AG09309 (cell line): ENCODE measurements around the gene BRPF1.

Source experiments
- DNase-seq: peaks from one replicate; pipeline ENCODE4 v3.0.0-alpha.2; 2010; ENCODE audit warnings: low read depth
- H3K4me3 ChIP-seq: 2 replicates; pipeline ENCODE4 v1.5.1; 2011; ENCODE audit warnings: mild to moderate bottlenecking, low read depth, low read length, moderate library complexity; ENCODE audit not compliant: control insufficient read depth
- TF ChIP-seq, protein P1 (sequence below): IDR thresholded peaks from 2 replicates; pipeline ENCODE4 v1.5.1; 2011; ENCODE audit warnings: mild to moderate bottlenecking, low read depth, low read length, inconsistent platforms; ENCODE audit not compliant: insufficient read depth, control insufficient read depth; ENCODE audit errors: missing control alignments

Gene BRPF1

DNA sequence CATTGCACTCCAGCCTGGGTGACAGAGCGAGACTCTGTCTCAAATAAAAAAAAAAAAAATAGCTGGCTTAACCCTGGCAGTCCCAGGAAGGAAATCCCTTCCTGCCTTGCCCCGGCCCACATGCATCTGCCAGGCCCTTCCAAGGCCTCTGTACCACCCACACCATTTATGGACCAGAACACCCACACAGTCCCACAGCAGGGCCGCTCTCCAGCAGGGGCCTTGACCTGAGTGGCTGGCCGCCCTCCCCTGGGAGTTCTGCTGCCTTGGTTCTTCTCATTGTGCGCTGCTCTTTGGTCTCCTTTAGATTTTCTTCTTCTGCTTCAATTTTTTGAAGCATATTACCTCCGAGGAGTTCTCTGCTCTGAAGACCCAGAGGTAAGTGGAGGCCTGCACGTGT, 44.0 kb upstream of the BRPF1 start:
- DNase-seq: no peak
- H3K4me3 ChIP-seq: no peak overlapping the region
- TF ChIP-seq, protein P1, sequence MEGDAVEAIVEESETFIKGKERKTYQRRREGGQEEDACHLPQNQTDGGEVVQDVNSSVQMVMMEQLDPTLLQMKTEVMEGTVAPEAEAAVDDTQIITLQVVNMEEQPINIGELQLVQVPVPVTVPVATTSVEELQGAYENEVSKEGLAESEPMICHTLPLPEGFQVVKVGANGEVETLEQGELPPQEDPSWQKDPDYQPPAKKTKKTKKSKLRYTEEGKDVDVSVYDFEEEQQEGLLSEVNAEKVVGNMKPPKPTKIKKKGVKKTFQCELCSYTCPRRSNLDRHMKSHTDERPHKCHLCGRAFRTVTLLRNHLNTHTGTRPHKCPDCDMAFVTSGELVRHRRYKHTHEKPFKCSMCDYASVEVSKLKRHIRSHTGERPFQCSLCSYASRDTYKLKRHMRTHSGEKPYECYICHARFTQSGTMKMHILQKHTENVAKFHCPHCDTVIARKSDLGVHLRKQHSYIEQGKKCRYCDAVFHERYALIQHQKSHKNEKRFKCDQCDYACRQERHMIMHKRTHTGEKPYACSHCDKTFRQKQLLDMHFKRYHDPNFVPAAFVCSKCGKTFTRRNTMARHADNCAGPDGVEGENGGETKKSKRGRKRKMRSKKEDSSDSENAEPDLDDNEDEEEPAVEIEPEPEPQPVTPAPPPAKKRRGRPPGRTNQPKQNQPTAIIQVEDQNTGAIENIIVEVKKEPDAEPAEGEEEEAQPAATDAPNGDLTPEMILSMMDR: no peak

DNA sequence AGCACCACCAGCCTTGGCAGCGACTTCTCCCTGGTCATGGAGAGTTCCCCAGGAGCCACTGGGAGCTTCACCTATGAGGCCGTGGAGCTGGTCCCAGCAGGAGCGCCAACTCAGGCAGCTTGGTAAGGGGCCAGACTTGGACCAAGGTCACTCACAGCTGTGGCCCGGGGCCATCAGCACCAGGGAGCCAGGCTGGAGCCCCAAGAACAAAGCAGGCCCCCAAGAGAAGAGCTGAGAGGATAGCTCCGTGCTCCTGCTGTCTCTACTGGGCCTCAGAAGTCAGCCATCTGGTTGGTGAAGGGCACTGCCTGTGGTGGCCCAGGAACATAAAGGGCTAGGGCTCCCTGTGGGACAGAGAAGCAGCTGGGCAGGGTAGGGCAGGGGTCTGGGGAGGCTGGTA, 42.6 kb upstream of the BRPF1 start:
- TF ChIP-seq, protein P1: no peak
- no peak for DNase-seq
- H3K4me3 ChIP-seq: no peak overlapping the region

DNA sequence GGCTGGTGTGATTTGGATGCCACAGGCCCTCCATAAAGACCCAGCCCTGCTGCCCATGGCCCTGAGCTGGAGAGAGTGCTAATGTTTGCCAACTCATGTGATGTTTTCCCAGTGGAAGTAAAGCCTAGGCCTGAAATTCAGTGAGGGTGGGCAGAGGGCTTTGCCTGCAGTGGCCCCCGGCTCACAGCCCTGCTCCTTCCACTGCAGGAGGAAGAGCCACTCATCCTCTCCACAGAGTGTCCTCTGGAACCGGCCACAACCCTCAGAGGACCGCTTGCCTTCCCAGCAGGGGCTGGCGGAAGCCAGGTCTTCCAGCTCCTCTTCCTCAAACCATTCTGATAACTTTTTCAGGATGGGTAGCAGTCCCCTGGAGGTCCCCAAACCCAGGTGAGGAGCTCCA, 41.8 kb upstream of the BRPF1 start:
- TF ChIP-seq, protein P1: no peak
- no peak for DNase-seq
- H3K4me3 ChIP-seq: no peak overlapping the region

DNA sequence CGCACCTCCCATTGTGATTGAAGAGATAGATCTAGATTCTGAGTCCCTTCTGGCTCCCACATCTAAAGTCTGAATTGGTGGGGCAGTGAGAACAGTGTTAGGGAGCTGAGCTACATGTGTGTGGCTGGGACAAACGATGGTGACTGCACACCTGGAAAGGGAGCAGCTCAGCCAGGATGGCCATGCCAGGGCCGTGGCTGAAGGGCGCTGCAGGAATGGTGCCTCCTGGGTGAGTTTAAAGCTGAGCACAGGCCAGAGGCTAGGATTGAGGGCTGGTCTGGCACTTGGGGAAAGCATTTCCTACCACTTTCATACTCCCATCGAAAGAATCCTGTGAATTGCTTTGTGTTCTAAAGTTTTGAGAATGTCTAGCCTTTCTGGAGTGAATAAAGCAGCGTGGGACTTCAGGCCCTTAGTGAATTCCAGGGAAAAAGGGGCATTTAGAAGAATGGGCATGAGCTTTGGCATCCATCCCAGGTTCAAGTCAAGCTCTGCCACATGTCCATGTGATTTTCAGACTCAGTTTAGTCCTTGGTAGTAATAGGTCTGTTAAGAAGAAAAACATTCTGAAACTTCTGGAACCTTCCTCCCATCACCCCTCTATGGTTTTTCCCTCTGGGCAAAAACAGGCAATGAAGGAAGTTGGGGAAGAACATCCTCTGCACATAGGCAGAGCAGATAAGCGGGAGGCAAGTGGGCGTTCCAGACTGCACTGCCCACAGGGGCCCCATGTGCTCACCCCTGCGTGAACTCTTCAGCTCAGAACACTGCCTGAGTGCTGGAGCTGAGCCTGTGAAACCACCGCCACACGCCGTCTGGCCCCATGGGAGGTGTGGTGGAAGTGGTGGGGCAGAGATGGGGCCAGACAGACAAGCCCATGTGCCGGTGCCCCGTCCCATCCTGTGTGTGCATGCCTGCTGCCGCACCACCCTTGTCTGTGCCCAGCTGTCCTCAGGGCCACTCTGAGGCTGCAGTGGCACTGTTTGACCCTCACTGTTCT, 40.8 kb upstream of the BRPF1 start:
- H3K4me3 ChIP-seq: no peak overlapping the region
- TF ChIP-seq, protein P1: no peak
- no peak for DNase-seq

DNA sequence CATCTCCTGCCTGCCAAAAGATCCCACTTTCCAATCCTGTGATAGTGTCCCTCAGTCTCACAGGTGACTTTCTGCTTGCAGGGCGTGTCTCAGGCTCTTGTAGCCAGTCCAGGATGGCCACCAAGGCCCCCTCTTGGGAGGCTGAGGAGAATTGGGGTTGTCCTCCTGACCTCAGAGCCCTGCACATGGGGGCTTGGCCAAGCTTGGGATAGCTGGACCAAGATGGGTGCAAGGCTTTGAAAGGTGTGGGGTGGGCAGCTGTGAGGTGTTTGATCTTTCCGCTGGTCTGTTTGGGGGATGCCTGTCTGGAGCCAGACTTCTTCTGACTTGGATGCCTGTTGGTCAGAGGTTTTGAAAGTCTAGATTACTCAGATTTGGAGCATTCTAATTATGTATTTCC, 39.9 kb upstream of the BRPF1 start:
- no peak overlapping the region for H3K4me3 ChIP-seq
- TF ChIP-seq, protein P1: no peak
- no peak for DNase-seq

DNA sequence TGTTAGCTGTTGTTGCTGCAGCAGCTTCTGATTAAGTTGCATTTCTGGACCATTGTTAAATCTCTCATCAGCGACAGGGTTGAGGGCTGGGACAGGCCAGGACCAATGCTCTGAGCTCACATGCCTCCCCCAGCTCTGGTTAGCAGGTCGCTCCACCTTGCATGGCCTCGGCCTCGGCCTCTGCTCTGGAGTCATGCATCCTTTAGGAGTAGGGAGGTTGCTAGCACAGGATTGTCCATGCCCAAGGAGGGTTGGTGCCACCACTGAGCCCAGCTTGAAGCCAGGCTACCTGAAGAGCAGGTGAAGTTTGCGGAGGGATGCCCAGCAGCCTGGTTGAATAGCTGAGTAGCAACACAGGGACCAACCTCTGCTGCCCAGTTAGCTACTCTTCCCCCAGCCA, 39.1 kb upstream of the BRPF1 start:
- no peak overlapping the region for H3K4me3 ChIP-seq
- TF ChIP-seq, protein P1: no peak
- DNase-seq: no peak
